Right lobe of liver (tissue), 4 donors: ENCODE measurements around the gene ABCC1.

Experiments used
- CTCF ChIP-seq, 4 donors: fragments of 200-600 bp in 3 of 4; fragments of 450-650 bp in 1 of 4; IDR thresholded peaks; one replicate each; pipeline versions ENCODE4 v1.5.1 to v1.8.0; 2016 to 2022; ENCODE audit warnings: antibody characterized with exemption in 4 of 4, mild to moderate bottlenecking in 2 of 4
- POLR2A ChIP-seq: fragments of 450-650 bp; IDR thresholded peaks from one replicate; pipeline ENCODE4 v1.6.1; 2017; ENCODE audit warnings: antibody characterized with exemption, mild to moderate bottlenecking
- donor health status: DM: no; HTN: no; CAD: no.
- donor health status: DM: no; HTN: no; CAD: no.
- donor health status: DM: no; HTN: yes; CAD: no.

- no peak for TF ChIP-seq CTCF (IDR thresholded peaks at IDR 0.05)
- TF ChIP-seq POLR2A: no peak
These were observed 143.7 kb downstream of the ABCC1 start for GRCh38 chr16:16092925-16093627.
